Brain microvascular endothelial cell (primary cell): ENCODE data around the gene C12orf60.

Source experiments
- DNase-seq: peaks from one replicate; pipeline ENCODE4 v3.0.0-alpha.2; 2020
- H3K27ac ChIP-seq: fragments of 250-450 bp; sonication (Bioruptor Pico); 2 replicates; pipeline ENCODE4 v1.5.1; 2020; ENCODE audit warnings: mild to moderate bottlenecking, moderate library complexity
- H3K27me3 ChIP-seq: fragments of 250-450 bp; sonication (Bioruptor Pico); replicated peaks from 2 replicates; pipeline ENCODE4 v1.5.1; 2020; ENCODE audit warnings: mild to moderate bottlenecking
- H3K36me3 ChIP-seq: fragments of 250-450 bp; sonication (Bioruptor Pico); replicated peaks from 2 replicates; pipeline ENCODE4 v1.5.1; 2020; ENCODE audit warnings: mild to moderate bottlenecking
- H3K4me3 ChIP-seq: 2 replicates; pipeline ENCODE4 v1.5.1; 2011; ENCODE audit warnings: low read depth, mild to moderate bottlenecking, control low read depth, low read length, moderate library complexity
- CTCF ChIP-seq: IDR thresholded peaks from 2 replicates; pipeline ENCODE4 v1.5.1; 2011; ENCODE audit warnings: low read depth, mild to moderate bottlenecking, moderate library complexity, low read length, control low read depth, inconsistent platforms; ENCODE audit errors: missing control alignments
- in situ Hi-C: cut with HindIII; loops from 2 replicates; pipeline ENCODE4 v1.10.0; 2017; ENCODE audit warnings: low sequenced_read_pairs, low pct_ligation_motif_present

Gene C12orf60

GRCh38 chr12:14771651-14772137, 31.8 kb upstream of the C12orf60 start:
- Histone ChIP-seq H3K27me3 (no peaks in the 10 kb centered on the region), H3K4me3 (no peak overlapping the region), H3K36me3 (no peaks in the 10 kb centered on the region), H3K27ac (no peak overlapping the region)
- DNase-seq = no peak
- in situ Hi-C loops = no loop called here
- TF ChIP-seq CTCF = no peak

GRCh38 chr12:14772946-14773345, 30.5 kb upstream of the C12orf60 start:
- no peak for TF ChIP-seq CTCF
- H3K4me3 ChIP-seq = no peak overlapping the region
- in situ Hi-C loops = no loop called here
- no peaks in the 10 kb centered on the region for H3K36me3 ChIP-seq
- H3K27ac ChIP-seq = no peak overlapping the region
- H3K27me3 ChIP-seq = no peaks in the 10 kb centered on the region
- no peak for DNase-seq

- Histone ChIP-seq H3K4me3 (peak overlapping the region; percentile 94), H3K27ac (no peak overlapping the region), H3K27me3 (no peaks in the 10 kb centered on the region), H3K36me3 (no peaks in the 10 kb centered on the region)
- DNase-seq = no peak
- in situ Hi-C loops = no loop called here
- no peak for TF ChIP-seq CTCF
Observed at GRCh38 chr12:14773685-14774073, 29.8 kb upstream of the C12orf60 start.

GRCh38 chr12:14774074-14774905, 29.2 kb upstream of the C12orf60 start:
- H3K27me3 ChIP-seq = no peaks in the 10 kb centered on the region
- no peak for TF ChIP-seq CTCF
- peak; percentile 96 for DNase-seq
- H3K36me3 ChIP-seq = no peaks in the 10 kb centered on the region
- H3K27ac ChIP-seq = peak overlapping the region; percentile 72
- H3K4me3 ChIP-seq = peak overlapping the region; percentile 94
- in situ Hi-C loops = no loop called here

GRCh38 chr12:14774906-14775635, 28.4 kb upstream of the C12orf60 start:
- H3K4me3 ChIP-seq = peak overlapping the region; percentile 94
- in situ Hi-C loops = no loop called here
- H3K36me3 ChIP-seq = no peaks in the 10 kb centered on the region

More at GRCh38 chr12:14774906-14775635, 28.4 kb upstream of the C12orf60 start:
- peak overlapping the region; percentile 72 for H3K27ac ChIP-seq
- DNase-seq = peak; percentile 50
- H3K27me3 ChIP-seq = no peaks in the 10 kb centered on the region
- TF ChIP-seq CTCF = no peak
